Caco-2 (cell line): Measurements from ENCODE around the gene TSPAN4. TPM values are rescaled to one million over a fixed set of nuclear protein-coding genes. Genes with fewer than 3 reads are reported as not detected.

Experiments
- BruUV-seq: library from RNA; stranded (reverse); fragments of 400-500 nt; replicated peaks from 2 replicates; lab custom pipeline; 2021; lab: Mats Ljungman, UMichigan
- CTCF ChIA-PET: fragments of 300-600 bp; sonication (Branson Sonifier 250); formaldehyde crosslinking; loops from one replicate; lab custom pipeline; 2022; ENCODE audit warnings: antibody characterized with exemption; lab: Charles Lee
- POLR2A ChIA-PET: fragments of 300-600 bp; sonication (Branson Sonifier 250); formaldehyde crosslinking; loops from one replicate; lab custom pipeline; 2022; ENCODE audit warnings: antibody characterized with exemption; lab: Charles Lee
- DNase-seq, 2 experiments: peaks; one replicate each; pipeline versions ENCODE4 v3.0.0 to v3.0.0-alpha.2; 2020 to 2022
- H3K27me3 ChIP-seq: replicated peaks from 2 replicates; pipeline ENCODE4 v1.6.0; 2011; ENCODE audit warnings: low read length; ENCODE audit not compliant: control insufficient read depth, insufficient read depth
- H3K36me3 ChIP-seq: 2 replicates; pipeline ENCODE4 v1.5.1; 2011; ENCODE audit warnings: low read length; ENCODE audit not compliant: control insufficient read depth, insufficient read depth
- H3K4me1 ChIP-seq: fragments of 250-450 bp; sonication (Bioruptor Pico); 2 replicates; pipeline ENCODE4 v1.5.1; 2020; ENCODE audit warnings: mild to moderate bottlenecking
- H3K4me3 ChIP-seq: 2 replicates; pipeline ENCODE4 v1.5.1; 2011; ENCODE audit warnings: low read depth, mild to moderate bottlenecking, control low read depth, low read length
- H3K9me3 ChIP-seq: fragments of 250-450 bp; sonication (Bioruptor Pico); 2 replicates; pipeline ENCODE4 v1.5.1; 2020; ENCODE audit warnings: mild to moderate bottlenecking, moderate library complexity
- H3K27ac Mint-ChIP-seq: one replicate; pipeline ENCODE4 v1.8.0; 2022; ENCODE audit warnings: mixed read lengths; ENCODE audit not compliant: unreplicated experiment
- H3K27me3 Mint-ChIP-seq: one replicate; pipeline ENCODE4 v1.8.0; 2022; ENCODE audit warnings: mixed read lengths; ENCODE audit not compliant: insufficient read depth, unreplicated experiment
- H3K36me3 Mint-ChIP-seq: one replicate; pipeline ENCODE4 v1.8.0; 2022; ENCODE audit warnings: mild to moderate bottlenecking, mixed read lengths; ENCODE audit not compliant: insufficient read depth, unreplicated experiment
- H3K4me1 Mint-ChIP-seq: one replicate; pipeline ENCODE4 v1.8.0; 2022; ENCODE audit warnings: low read depth, mixed read lengths; ENCODE audit not compliant: unreplicated experiment
- H3K4me3 Mint-ChIP-seq: one replicate; pipeline ENCODE4 v1.8.0; 2022; ENCODE audit warnings: mild to moderate bottlenecking, moderate library complexity, mixed read lengths; ENCODE audit not compliant: unreplicated experiment
- H3K9me3 Mint-ChIP-seq: one replicate; pipeline ENCODE4 v1.8.0; 2022; ENCODE audit warnings: mixed read lengths; ENCODE audit not compliant: unreplicated experiment
- intact Hi-C: fragments of 100-400 bp; cut with micrococcal nuclease; formaldehyde crosslinking; loops from one replicate; pipeline ENCODE4 v1.10.0; 2022; ENCODE audit not compliant: unreplicated experiment
- total RNA-seq: library from RNA; stranded (reverse); gene quantifications from 2 replicates; pipeline ENCODE4 v1.2.3, GENCODE V29; 2022
- TF ChIP-seq, protein P1 (sequence below), 2 experiments: fragments of 200-600 bp in 1 of 2; IDR thresholded peaks; 1 replicate in 1 of 2; 2 replicates in 1 of 2; pipeline versions ENCODE4 v1.5.1 to v1.8.0; 2011 to 2022; ENCODE audit warnings: antibody characterized with exemption in 1 of 2, control low read depth in 1 of 2, inconsistent platforms in 1 of 2, low read depth in 1 of 2, low read length in 1 of 2, mild to moderate bottlenecking in 1 of 2, moderate library complexity in 1 of 2; ENCODE audit not compliant: insufficient read depth in 1 of 2, severe bottlenecking in 1 of 2, unreplicated experiment in 1 of 2

TSPAN4 gene
- total RNA-seq, 1 experiment from 2014 or later = 95.9 TPM

- DNase-seq = peak; percentile 86 to 89
- ChIA-PET POLR2A (interaction anchor here (0.5 to 4.9 kb wide), 3 partner anchors 11 to 50 kb away, joined by 8 to 33 read pairs (median 12); partner anchors contain the start of genes PNPLA2 and RPLP2), CTCF (interaction anchor here (1.9 to 2.4 kb wide), 2 partner anchors 8 to 11 kb away, joined by 4 to 10 read pairs; partner anchors contain the start of gene PNPLA2)
- TF ChIP-seq, protein P1, sequence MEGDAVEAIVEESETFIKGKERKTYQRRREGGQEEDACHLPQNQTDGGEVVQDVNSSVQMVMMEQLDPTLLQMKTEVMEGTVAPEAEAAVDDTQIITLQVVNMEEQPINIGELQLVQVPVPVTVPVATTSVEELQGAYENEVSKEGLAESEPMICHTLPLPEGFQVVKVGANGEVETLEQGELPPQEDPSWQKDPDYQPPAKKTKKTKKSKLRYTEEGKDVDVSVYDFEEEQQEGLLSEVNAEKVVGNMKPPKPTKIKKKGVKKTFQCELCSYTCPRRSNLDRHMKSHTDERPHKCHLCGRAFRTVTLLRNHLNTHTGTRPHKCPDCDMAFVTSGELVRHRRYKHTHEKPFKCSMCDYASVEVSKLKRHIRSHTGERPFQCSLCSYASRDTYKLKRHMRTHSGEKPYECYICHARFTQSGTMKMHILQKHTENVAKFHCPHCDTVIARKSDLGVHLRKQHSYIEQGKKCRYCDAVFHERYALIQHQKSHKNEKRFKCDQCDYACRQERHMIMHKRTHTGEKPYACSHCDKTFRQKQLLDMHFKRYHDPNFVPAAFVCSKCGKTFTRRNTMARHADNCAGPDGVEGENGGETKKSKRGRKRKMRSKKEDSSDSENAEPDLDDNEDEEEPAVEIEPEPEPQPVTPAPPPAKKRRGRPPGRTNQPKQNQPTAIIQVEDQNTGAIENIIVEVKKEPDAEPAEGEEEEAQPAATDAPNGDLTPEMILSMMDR (IDR thresholded peaks at IDR 0.05; ENCODE audit: insufficient read depth in 1 of 2, low read depth in 1 of 2, low read length in 1 of 2, severe bottlenecking in 1 of 2, unreplicated experiment in 1 of 2) = no peak
- peak overlapping the region; percentile 79 for H3K4me3 Mint-ChIP-seq
- no TSS peak for BruUV-seq
- Histone ChIP-seq H3K36me3 (no peaks in the 10 kb centered on the region), H3K27me3 (no peaks in the 10 kb centered on the region), H3K4me1 (peaks cover 48% of the 10 kb centered on the region), H3K4me3 (peak overlapping the region; percentile 59), H3K9me3 (no peaks in the 10 kb centered on the region)
- no peak overlapping the region for H3K27ac Mint-ChIP-seq
- peaks cover 30% of the 10 kb centered on the region for H3K36me3 Mint-ChIP-seq
- no peaks in the 10 kb centered on the region for H3K27me3 Mint-ChIP-seq
- peaks cover 19% of the 10 kb centered on the region for H3K4me1 Mint-ChIP-seq
- intact Hi-C loops = no loop called here
- no peaks in the 10 kb centered on the region for H3K9me3 Mint-ChIP-seq
These were observed 12.1 kb upstream of the TSPAN4 start for GRCh38 chr11:830295-831117.

DNA sequence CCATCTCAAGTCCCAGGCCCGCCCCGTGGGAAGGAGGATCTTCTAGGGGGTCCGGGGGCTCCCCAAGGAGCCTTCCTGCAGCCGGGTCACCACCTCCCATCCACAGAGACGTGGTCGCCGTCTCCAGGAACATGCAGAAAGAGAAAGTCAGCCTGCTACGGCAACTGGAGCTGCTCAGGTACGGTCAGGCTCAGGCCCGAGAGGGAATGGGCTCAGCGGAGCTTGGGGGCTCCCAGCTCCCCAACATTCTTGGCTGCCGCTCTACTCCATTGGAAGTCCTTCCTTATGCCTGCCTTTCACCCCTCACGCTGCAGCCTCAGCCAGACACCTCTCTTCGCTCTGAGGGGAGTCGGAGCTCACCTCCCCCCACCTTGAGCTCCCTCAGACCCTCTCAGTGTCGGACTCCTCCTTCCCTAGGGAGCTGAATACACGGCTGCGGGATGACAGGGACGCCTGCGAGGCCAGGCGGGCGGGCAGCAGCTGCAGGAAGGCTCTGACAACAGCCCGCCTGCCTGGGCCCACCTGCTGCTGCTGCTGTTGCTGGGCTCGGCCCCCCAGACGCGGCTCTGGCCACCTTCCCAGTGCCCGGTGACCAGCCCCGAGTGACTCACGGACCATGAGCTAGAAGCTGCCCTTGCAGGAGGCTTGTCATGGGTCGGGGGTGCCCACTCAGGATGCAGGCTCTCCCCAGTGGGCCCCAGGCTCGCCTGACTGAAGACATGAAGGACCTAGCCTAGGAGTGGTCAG, 11.4 kb upstream of the TSPAN4 start:
- Mint-ChIP-seq H3K9me3 (no peaks in the 10 kb centered on the region), H3K36me3 (peaks cover 37% of the 10 kb centered on the region), H3K27ac (no peak overlapping the region), H3K4me1 (peaks cover 19% of the 10 kb centered on the region), H3K4me3 (peak overlapping the region; percentile 79), H3K27me3 (no peaks in the 10 kb centered on the region)
- intact Hi-C loops = no loop called here
- H3K36me3 ChIP-seq = no peaks in the 10 kb centered on the region
- H3K27me3 ChIP-seq = no peaks in the 10 kb centered on the region
- ChIA-PET POLR2A (interaction anchor here (0.6 to 4.9 kb wide), 3 partner anchors 12 to 32 kb away, joined by 3 to 33 read pairs (median 8); partner anchors contain the start of genes PNPLA2 and RPLP2), CTCF (interaction anchor here (2.4 kb wide), 1 partner anchor 12 kb away, joined by 10 read pairs; the partner anchor contains the start of gene PNPLA2)
- no peak for DNase-seq
- H3K4me3 ChIP-seq = peak overlapping the region; percentile 59
- TF ChIP-seq, protein P1 (IDR thresholded peaks at IDR 0.05; ENCODE audit: insufficient read depth in 1 of 2, low read depth in 1 of 2, low read length in 1 of 2, severe bottlenecking in 1 of 2, unreplicated experiment in 1 of 2) = no peak
- H3K9me3 ChIP-seq = no peaks in the 10 kb centered on the region
- no TSS peak for BruUV-seq
- H3K4me1 ChIP-seq = peaks cover 40% of the 10 kb centered on the region
